Measurements from ENCODE around the gene KRTAP4-5. TPM values are rescaled to one million over a fixed set of nuclear protein-coding genes. Genes with fewer than 3 reads are reported as not detected.
"Not testable (repeated sequence)": the region's sequence is repeated elsewhere in the genome, so short reads cannot be mapped to it uniquely, and the experiment has no call there.

The KRTAP4-5 gene
- total RNA-seq = not detected
- polyA plus RNA-seq (2013, experiment 1 of 2) = not detected
- polyA plus RNA-seq (2013, experiment 2 of 2) = not detected
- long read RNA-seq, experiment 1 = 0 reads
- long read RNA-seq, experiment 2 = 0 reads
- long read RNA-seq, experiment 3 = 0 reads
- long read RNA-seq, experiment 4 = 0 reads

GRCh38 chr17:41149652-41149985, at the start of gene KRTAP4-5:
Gene KRTAP4-5, minus strand, starts transcription at chr17:41149825. Its CDS starts 58 bp downstream, at chr17:41149767.
- H3K27me3 Mint-ChIP-seq (ENCODE audit: insufficient read depth) = peaks cover 2% of the 10 kb centered on the region

GRCh38 chr17:41196068-41196467, 46.4 kb upstream of the KRTAP4-5 start:
- no peaks in the 10 kb centered on the region for H3K36me3 ChIP-seq (ENCODE audit: control insufficient read depth, insufficient read depth, low read length)
- Mint-ChIP-seq H3K27me3 (ENCODE audit: insufficient read depth) (peaks cover 12% of the 10 kb centered on the region), H3K36me3 (ENCODE audit: low read depth) (no peaks in the 10 kb centered on the region), H3K4me3 (no peak overlapping the region), H3K4me1 (no peaks in the 10 kb centered on the region), H3K27ac (no peak overlapping the region), H3K9me3 (peaks cover 20% of the 10 kb centered on the region)
- H3K9ac ChIP-seq (ENCODE audit: extremely low read depth, low read length, poor library complexity, severe bottlenecking) = no peak overlapping the region
- WGBS, 2 experiments (ENCODE audit: insufficient coverage in 1 of 2, insufficient read length in 1 of 2) = 81% methylated on average over 1 of the region's 1 CpG; no CpG with 5 or more reads in 1 of the 2 experiments
- no peaks in the 10 kb centered on the region for H3K9me3 ChIP-seq (ENCODE audit: control insufficient read depth, low read length)
- DNase-seq = no peak
- H3K4me3 ChIP-seq (ENCODE audit: low read length) = no peak overlapping the region
- H3K27ac ChIP-seq (ENCODE audit: low read depth, low read length) = no peak overlapping the region
- no peak for TF ChIP-seq CTCF (conservative IDR thresholded peaks at IDR 0.05)
- H3K4me1 ChIP-seq (ENCODE audit: control insufficient read depth, insufficient read depth, low read length) = no peaks in the 10 kb centered on the region
- H3K27me3 ChIP-seq (ENCODE audit: control insufficient read depth, insufficient read depth, low read length, poor library complexity, severe bottlenecking) = no peaks in the 10 kb centered on the region

More at GRCh38 chr17:41149652-41149985, at the start of gene KRTAP4-5:
- Histone ChIP-seq H3K27ac (ENCODE audit: low read depth, low read length) (no peak within 1 kb of the TSS), H3K36me3 (ENCODE audit: control insufficient read depth, insufficient read depth, low read length) (no peaks in the 10 kb centered on the region), H3K4me1 (ENCODE audit: control insufficient read depth, insufficient read depth, low read length) (no peaks in the 10 kb centered on the region), H3K4me3 (ENCODE audit: low read length) (no peak within 1 kb of the TSS), H3K9me3 (ENCODE audit: control insufficient read depth, low read length) (no peaks in the 10 kb centered on the region), H3K27me3 (ENCODE audit: control insufficient read depth, insufficient read depth, low read length, poor library complexity, severe bottlenecking) (peaks cover 5% of the 10 kb centered on the region), H3K9ac (ENCODE audit: extremely low read depth, low read length, poor library complexity, severe bottlenecking) (no peak within 1 kb of the TSS)
- H3K4me3 Mint-ChIP-seq = no peak within 1 kb of the TSS
- H3K4me1 Mint-ChIP-seq = no peaks in the 10 kb centered on the region
- H3K9me3 Mint-ChIP-seq = peaks cover 3% of the 10 kb centered on the region
- WGBS, 2 experiments (ENCODE audit: insufficient coverage in 1 of 2, insufficient read length in 1 of 2) = 67% methylated on average over 2 of the region's 2 CpGs; no CpG with 5 or more reads in 1 of the 2 experiments
- no peak for DNase-seq
- no peak for TF ChIP-seq CTCF (conservative IDR thresholded peaks at IDR 0.05)
- no peaks in the 10 kb centered on the region for H3K36me3 Mint-ChIP-seq (ENCODE audit: low read depth)
- no peak within 1 kb of the TSS for H3K27ac Mint-ChIP-seq

- Mint-ChIP-seq H3K4me1 (no peaks in the 10 kb centered on the region), H3K9me3 (peaks cover 11% of the 10 kb centered on the region), H3K4me3 (no peak overlapping the region), H3K27me3 (ENCODE audit: insufficient read depth) (peaks cover 5% of the 10 kb centered on the region), H3K36me3 (ENCODE audit: low read depth) (no peaks in the 10 kb centered on the region), H3K27ac (no peak overlapping the region)
- Histone ChIP-seq H3K4me3 (ENCODE audit: low read length) (no peak overlapping the region), H3K9me3 (ENCODE audit: control insufficient read depth, low read length) (no peaks in the 10 kb centered on the region), H3K27ac (ENCODE audit: low read depth, low read length) (no peak overlapping the region), H3K27me3 (ENCODE audit: control insufficient read depth, insufficient read depth, low read length, poor library complexity, severe bottlenecking) (no peaks in the 10 kb centered on the region), H3K4me1 (ENCODE audit: control insufficient read depth, insufficient read depth, low read length) (no peaks in the 10 kb centered on the region), H3K36me3 (ENCODE audit: control insufficient read depth, insufficient read depth, low read length) (no peaks in the 10 kb centered on the region), H3K9ac (ENCODE audit: extremely low read depth, low read length, poor library complexity, severe bottlenecking) (no peak overlapping the region)
- 84 to 90% methylated on average over 3 of the region's 3 CpGs for WGBS, 2 experiments (ENCODE audit: insufficient coverage in 1 of 2, insufficient read length in 1 of 2)
- DNase-seq = no peak
- no peak for TF ChIP-seq CTCF (conservative IDR thresholded peaks at IDR 0.05)
Observed at GRCh38 chr17:41190328-41190727, 40.7 kb upstream of the KRTAP4-5 start.

DNA sequence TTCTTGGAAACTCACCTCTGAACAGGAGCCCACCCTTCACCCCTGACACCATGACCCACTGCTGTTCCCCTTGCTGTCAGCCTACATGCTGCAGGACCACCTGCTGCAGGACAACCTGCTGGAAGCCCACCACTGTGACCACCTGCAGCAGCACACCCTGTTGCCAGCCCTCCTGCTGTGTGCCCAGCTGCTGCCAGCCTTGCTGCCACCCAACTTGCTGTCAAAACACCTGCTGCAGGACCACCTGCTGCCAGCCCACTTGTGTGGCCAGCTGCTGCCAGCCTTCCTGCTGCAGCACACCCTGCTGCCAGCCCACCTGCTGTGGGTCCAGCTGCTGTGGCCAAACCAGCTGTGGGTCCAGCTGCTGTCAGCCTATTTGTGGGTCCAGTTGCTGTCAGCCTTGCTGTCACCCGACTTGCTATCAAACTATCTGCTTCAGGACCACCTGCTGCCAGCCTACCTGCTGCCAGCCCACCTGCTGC, 40.3 kb upstream of the KRTAP4-5 start, which contains the start of gene KRTAP9-1:
Gene KRTAP9-1, plus strand, starts transcription at position 51 of the 482 bp plus-strand sequence. Its CDS starts 0 bp downstream, at position 51.
- peaks cover 11% of the 10 kb centered on the region for H3K9me3 Mint-ChIP-seq
- H3K4me3 ChIP-seq (ENCODE audit: low read length); H3K4me1 Mint-ChIP-seq; H3K27me3 Mint-ChIP-seq (ENCODE audit: insufficient read depth); H3K27ac Mint-ChIP-seq; H3K4me1 ChIP-seq (ENCODE audit: control insufficient read depth, insufficient read depth, low read length); H3K4me3 Mint-ChIP-seq; DNase-seq; H3K36me3 ChIP-seq (ENCODE audit: control insufficient read depth, insufficient read depth, low read length); H3K27ac ChIP-seq (ENCODE audit: low read depth, low read length); H3K9ac ChIP-seq (ENCODE audit: extremely low read depth, low read length, poor library complexity, severe bottlenecking); H3K36me3 Mint-ChIP-seq (ENCODE audit: low read depth); H3K9me3 ChIP-seq (ENCODE audit: control insufficient read depth, low read length); H3K27me3 ChIP-seq (ENCODE audit: control insufficient read depth, insufficient read depth, low read length, poor library complexity, severe bottlenecking): not testable (repeated sequence)
- WGBS, 2 experiments (ENCODE audit: insufficient coverage in 1 of 2, insufficient read length in 1 of 2) = 79 to 100% methylated on average over 1 of the region's 1 CpG

Data from endodermal cell (in vitro differentiated cells).